IMR-90 (cell line): ENCODE data around the gene CCT7.

Experiments used
- CTCF ChIP-seq: conservative IDR thresholded peaks from 2 replicates; pipeline ENCODE4 v1.5.1; 2012; ENCODE audit warnings: mild to moderate bottlenecking, low read depth, low read length, improper control_type of control experiment
- MAFK ChIP-seq: IDR thresholded peaks from 2 replicates; pipeline ENCODE4 v1.6.1; 2012; ENCODE audit warnings: low read depth, low read length, improper control_type of control experiment
- POLR2A ChIP-seq: IDR thresholded peaks from 2 replicates; pipeline ENCODE4 v1.6.1; 2012; ENCODE audit warnings: mild to moderate bottlenecking, low read depth, low read length
- RAD21 ChIP-seq: IDR thresholded peaks from 2 replicates; pipeline ENCODE4 v1.6.1; 2012; ENCODE audit warnings: low read length, improper control_type of control experiment
- RCOR1 ChIP-seq: IDR thresholded peaks from 2 replicates; pipeline ENCODE4 v1.6.1; 2012; ENCODE audit warnings: mild to moderate bottlenecking, low read length, improper control_type of control experiment; ENCODE audit not compliant: insufficient replicate concordance
- USF2 ChIP-seq: fragments of 150-350 bp; IDR thresholded peaks from 2 replicates; pipeline ENCODE4 v1.6.1; 2017; ENCODE audit warnings: mild to moderate bottlenecking, antibody characterized with exemption, low read length, low read depth

GRCh38 chr2:73263540-73264331, 29.6 kb downstream of the CCT7 start:
- no peak for TF ChIP-seq CTCF
- no peak for TF ChIP-seq MAFK
- TF ChIP-seq POLR2A = no peak
- TF ChIP-seq RAD21 = no peak
- TF ChIP-seq USF2 = no peak
- TF ChIP-seq RCOR1 = no peak
